Stimulated activated CD4-positive, alpha-beta T cell treated with anti-CD3 and anti-CD28 coated beads, Interleukin-4, amount 100 ng/mL, for 4 hours (primary cell): Measurements from ENCODE around the gene FMO3.

Source experiments
- DNase-seq, 2 experiments: peaks; one replicate each; pipeline ENCODE4 v3.0.0-alpha.2; 2020

The FMO3 gene

GRCh38 chr1:171117085-171117484, 26.4 kb downstream of the FMO3 start:
- DNase-seq, result no peak

- DNase-seq, result no peak
Measured at GRCh38 chr1:171119648-171120047, 28.9 kb downstream of the FMO3 start.

- DNase-seq, result no peak
Measured at GRCh38 chr1:171122299-171122698, 31.6 kb downstream of the FMO3 start.

- DNase-seq, result no peak
Measured at GRCh38 chr1:171122893-171123292, 32.2 kb downstream of the FMO3 start.

GRCh38 chr1:171126504-171126903, 35.8 kb downstream of the FMO3 start:
- DNase-seq, result no peak

- DNase-seq, result no peak
Measured at GRCh38 chr1:171127099-171127498, 36.4 kb downstream of the FMO3 start.

GRCh38 chr1:171127501-171127900, 36.8 kb downstream of the FMO3 start:
- no peak for DNase-seq

GRCh38 chr1:171128463-171128862, 37.8 kb downstream of the FMO3 start:
- DNase-seq, result no peak

- DNase-seq, result no peak
Measured at GRCh38 chr1:171134204-171134923, 43.7 kb downstream of the FMO3 start.

GRCh38 chr1:171137580-171137979, 46.9 kb downstream of the FMO3 start:
- no peak for DNase-seq

GRCh38 chr1:171138980-171139379, 48.3 kb downstream of the FMO3 start:
- no peak for DNase-seq

GRCh38 chr1:171139890-171140289, 49.2 kb downstream of the FMO3 start:
- DNase-seq, result no peak

- no peak for DNase-seq
Measured at GRCh38 chr1:171140401-171140800, 49.7 kb downstream of the FMO3 start.

GRCh38 chr1:171140956-171141687, 50.4 kb downstream of the FMO3 start:
- DNase-seq, result no peak

GRCh38 chr1:171141688-171142415, 51.1 kb downstream of the FMO3 start:
- DNase-seq, result no peak

- DNase-seq, result no peak
Measured at GRCh38 chr1:171142416-171143385, 52.0 kb downstream of the FMO3 start.

GRCh38 chr1:171150156-171150555, 59.5 kb downstream of the FMO3 start:
- no peak for DNase-seq

- DNase-seq, result no peak
Measured at GRCh38 chr1:171152549-171152948, 61.8 kb downstream of the FMO3 start.

- no peak for DNase-seq
Measured at GRCh38 chr1:171155484-171155883, 64.8 kb downstream of the FMO3 start.

GRCh38 chr1:171158096-171158495, 67.4 kb downstream of the FMO3 start:
- no peak for DNase-seq

- no peak for DNase-seq
Measured at GRCh38 chr1:171158551-171158950, 67.8 kb downstream of the FMO3 start.

GRCh38 chr1:171159148-171159547, 68.4 kb downstream of the FMO3 start:
- DNase-seq, result no peak

- no peak for DNase-seq
Measured at GRCh38 chr1:171160211-171160610, 69.5 kb downstream of the FMO3 start.
